ENCODE results near the gene AKAP6. TPM values are rescaled to one million over a fixed set of nuclear protein-coding genes. Genes with fewer than 3 reads are reported as not detected.

AKAP6 gene
- total RNA-seq, 1 experiment from 2014 or later, result 1.9 TPM

- BruUV-seq (replicated peaks), result no TSS peak
- no peaks in the 10 kb centered on the region for H3K4me1 ChIP-seq (ENCODE audit: control insufficient read depth in 1 of 2, insufficient read depth in 2 of 2, low read length in 2 of 2)
- H3K27me3 ChIP-seq (ENCODE audit: insufficient read depth, low read length), result no peaks in the 10 kb centered on the region
- H3K36me3 ChIP-seq (ENCODE audit: control insufficient read depth in 1 of 2, insufficient read depth in 2 of 2, low read length in 2 of 2), result no peaks in the 10 kb centered on the region
- ATAC-seq (no peak), DNase-seq (ENCODE audit: low read depth, low spot score) (no peak)
- no peak overlapping the region for H3K4me3 ChIP-seq (replicated peaks in 1 of 2; ENCODE audit: low read depth in 1 of 2, low read length in 2 of 2)
- H3K27ac ChIP-seq (ENCODE audit: low read depth, low read length), result no peak overlapping the region
- ChIA-PET CTCF (no interaction called here), POLR2A (interaction anchor here (0.5 kb wide), 1 partner anchor 140 kb away, joined by 3 read pairs; no protein-coding TSS in a partner anchor), RAD21 (ENCODE audit: low non-redundant PET in 1 of 2, low total read pairs in 2 of 2, uncharacterized antibody in 2 of 2, unreplicated experiment in 2 of 2) (no interaction called here)
- H2AFZ ChIP-seq (ENCODE audit: low read depth, low read length, poor library complexity, severe bottlenecking), result no peak overlapping the region
- H3K79me2 ChIP-seq (ENCODE audit: insufficient read depth, low read length), result no peaks in the 10 kb centered on the region
- no peak for TF ChIP-seq SRF (IDR thresholded peaks at IDR 0.05; ENCODE audit: low read depth)
- no peak for TF ChIP-seq FOSL1 (IDR thresholded peaks at IDR 0.05; ENCODE audit: low read depth)
- TF ChIP-seq POLR2A (IDR thresholded peaks at IDR 0.05; ENCODE audit: borderline replicate concordance, extremely low read depth, insufficient read depth, insufficient read length), result no peak
- H3K9ac ChIP-seq (ENCODE audit: low read length), result no peak overlapping the region
- H3K9me3 ChIP-seq (ENCODE audit: control insufficient read depth in 1 of 2, insufficient read depth in 1 of 2, low read depth in 1 of 2, low read length in 2 of 2), result no peaks in the 10 kb centered on the region
- intact Hi-C loops (cut with micrococcal nuclease), result no loop called here
- H3K4me2 ChIP-seq (ENCODE audit: low read length), result no peak overlapping the region
- H4K20me1 ChIP-seq (ENCODE audit: insufficient read depth), result no peaks in the 10 kb centered on the region
- no peaks in the 10 kb centered on the region for H3K9me2 ChIP-seq (ENCODE audit: insufficient read depth)
Observed at GRCh38 chr14:32354716-32355115, 25.6 kb downstream of the AKAP6 start.

GRCh38 chr14:32358781-32359180, 29.7 kb downstream of the AKAP6 start:
- no TSS peak for BruUV-seq (replicated peaks)
- Histone ChIP-seq H3K4me1 (ENCODE audit: control insufficient read depth in 1 of 2, insufficient read depth in 2 of 2, low read length in 2 of 2) (no peaks in the 10 kb centered on the region), H3K27ac (ENCODE audit: low read depth, low read length) (no peak overlapping the region), H3K9me3 (ENCODE audit: control insufficient read depth in 1 of 2, insufficient read depth in 1 of 2, low read depth in 1 of 2, low read length in 2 of 2) (no peaks in the 10 kb centered on the region), H4K20me1 (ENCODE audit: insufficient read depth) (no peaks in the 10 kb centered on the region), H3K79me2 (ENCODE audit: insufficient read depth, low read length) (no peaks in the 10 kb centered on the region), H3K9ac (ENCODE audit: low read length) (no peak overlapping the region), H3K4me2 (ENCODE audit: low read length) (no peak overlapping the region), H3K36me3 (ENCODE audit: control insufficient read depth in 1 of 2, insufficient read depth in 2 of 2, low read length in 2 of 2) (no peaks in the 10 kb centered on the region), H3K9me2 (ENCODE audit: insufficient read depth) (no peaks in the 10 kb centered on the region), H3K27me3 (ENCODE audit: insufficient read depth, low read length) (no peaks in the 10 kb centered on the region), H2AFZ (ENCODE audit: low read depth, low read length, poor library complexity, severe bottlenecking) (no peak overlapping the region), H3K4me3 (replicated peaks in 1 of 2; ENCODE audit: low read depth in 1 of 2, low read length in 2 of 2) (no peak overlapping the region)
- DNase-seq (ENCODE audit: low read depth, low spot score) (no peak), ATAC-seq (no peak)
- POLR2A ChIA-PET, result interaction anchor here (0.7 kb wide), 1 partner anchor 16 kb away, joined by 3 read pairs; no protein-coding TSS in a partner anchor
- RAD21 ChIA-PET (ENCODE audit: low non-redundant PET in 1 of 2, low total read pairs in 2 of 2, uncharacterized antibody in 2 of 2, unreplicated experiment in 2 of 2), result no interaction called here
- CTCF ChIA-PET, result no interaction called here
- no peak for TF ChIP-seq SP1 (IDR thresholded peaks at IDR 0.05; ENCODE audit: low read depth)
- no peak for TF ChIP-seq EGR1 (IDR thresholded peaks at IDR 0.05; ENCODE audit: low read depth)
- TF ChIP-seq ZNF274 (IDR thresholded peaks at IDR 0.05; ENCODE audit: low read depth, low read length), result no peak
- TF ChIP-seq FOSL1 (IDR thresholded peaks at IDR 0.05; ENCODE audit: low read depth), result no peak
- no peak for TF ChIP-seq CBX3 (IDR thresholded peaks at IDR 0.05; ENCODE audit: low read depth)
- TF ChIP-seq, protein P1, sequence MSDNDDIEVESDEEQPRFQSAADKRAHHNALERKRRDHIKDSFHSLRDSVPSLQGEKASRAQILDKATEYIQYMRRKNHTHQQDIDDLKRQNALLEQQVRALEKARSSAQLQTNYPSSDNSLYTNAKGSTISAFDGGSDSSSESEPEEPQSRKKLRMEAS (IDR thresholded peaks at IDR 0.05), result no peak
- TF ChIP-seq ZFX (IDR thresholded peaks at IDR 0.05), result no peak
- TF ChIP-seq TCF7L2 (IDR thresholded peaks at IDR 0.05; ENCODE audit: borderline replicate concordance, extremely low read depth, insufficient read depth, insufficient read length), result no peak
- TF ChIP-seq RAD21 (IDR thresholded peaks at IDR 0.05; ENCODE audit: low read depth), result no peak
- TF ChIP-seq EZH2phosphoT487 (IDR thresholded peaks at IDR 0.05; ENCODE audit: borderline replicate concordance), result no peak
- TF ChIP-seq ZBTB33 (IDR thresholded peaks at IDR 0.05; ENCODE audit: extremely low read depth, insufficient replicate concordance, low read length), result no peak
- intact Hi-C loops (cut with micrococcal nuclease), result no loop called here
